Measurements from ENCODE around the gene IDH3A.

DNA sequence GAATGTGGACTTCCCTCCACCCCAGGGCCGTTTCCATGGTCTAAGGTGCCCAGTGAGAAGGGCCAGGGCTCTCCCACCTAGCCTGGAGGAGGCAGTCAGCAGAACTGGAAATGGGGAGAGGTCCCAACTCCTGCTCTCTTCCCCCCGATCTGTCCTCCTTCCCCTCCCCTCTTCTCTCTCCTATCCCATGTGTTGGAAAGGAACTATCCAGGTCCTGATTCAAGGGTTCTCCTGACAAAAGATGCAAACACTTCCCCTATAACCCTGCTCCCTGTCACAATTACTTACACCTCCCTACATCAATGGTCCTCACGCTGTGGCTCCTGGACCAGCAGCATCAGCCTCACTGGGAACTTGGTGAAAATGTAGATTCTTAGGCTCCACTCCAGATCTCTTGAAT lies 23.9 kb upstream of the IDH3A start:
- TF ChIP-seq, protein P1, sequence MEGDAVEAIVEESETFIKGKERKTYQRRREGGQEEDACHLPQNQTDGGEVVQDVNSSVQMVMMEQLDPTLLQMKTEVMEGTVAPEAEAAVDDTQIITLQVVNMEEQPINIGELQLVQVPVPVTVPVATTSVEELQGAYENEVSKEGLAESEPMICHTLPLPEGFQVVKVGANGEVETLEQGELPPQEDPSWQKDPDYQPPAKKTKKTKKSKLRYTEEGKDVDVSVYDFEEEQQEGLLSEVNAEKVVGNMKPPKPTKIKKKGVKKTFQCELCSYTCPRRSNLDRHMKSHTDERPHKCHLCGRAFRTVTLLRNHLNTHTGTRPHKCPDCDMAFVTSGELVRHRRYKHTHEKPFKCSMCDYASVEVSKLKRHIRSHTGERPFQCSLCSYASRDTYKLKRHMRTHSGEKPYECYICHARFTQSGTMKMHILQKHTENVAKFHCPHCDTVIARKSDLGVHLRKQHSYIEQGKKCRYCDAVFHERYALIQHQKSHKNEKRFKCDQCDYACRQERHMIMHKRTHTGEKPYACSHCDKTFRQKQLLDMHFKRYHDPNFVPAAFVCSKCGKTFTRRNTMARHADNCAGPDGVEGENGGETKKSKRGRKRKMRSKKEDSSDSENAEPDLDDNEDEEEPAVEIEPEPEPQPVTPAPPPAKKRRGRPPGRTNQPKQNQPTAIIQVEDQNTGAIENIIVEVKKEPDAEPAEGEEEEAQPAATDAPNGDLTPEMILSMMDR (IDR thresholded peaks at IDR 0.05), result no peak
- TF ChIP-seq POLR2A (IDR thresholded peaks at IDR 0.05), result no peak

Data from right lobe of liver (tissue), 4 donors.